ENCODE results near the gene AOC3. TPM values are rescaled to one million over a fixed set of nuclear protein-coding genes. Genes with fewer than 3 reads are reported as not detected.
A peak's percentile ranks its signal among the peaks of the same experiment; 100 is the strongest.

Gene AOC3
- total and polyA plus RNA-seq, 2 of the 8 experiments (the other 6 are each of a cell fraction or from before 2014, with no cell fraction given): 2.5 to 2.7 TPM

DNA sequence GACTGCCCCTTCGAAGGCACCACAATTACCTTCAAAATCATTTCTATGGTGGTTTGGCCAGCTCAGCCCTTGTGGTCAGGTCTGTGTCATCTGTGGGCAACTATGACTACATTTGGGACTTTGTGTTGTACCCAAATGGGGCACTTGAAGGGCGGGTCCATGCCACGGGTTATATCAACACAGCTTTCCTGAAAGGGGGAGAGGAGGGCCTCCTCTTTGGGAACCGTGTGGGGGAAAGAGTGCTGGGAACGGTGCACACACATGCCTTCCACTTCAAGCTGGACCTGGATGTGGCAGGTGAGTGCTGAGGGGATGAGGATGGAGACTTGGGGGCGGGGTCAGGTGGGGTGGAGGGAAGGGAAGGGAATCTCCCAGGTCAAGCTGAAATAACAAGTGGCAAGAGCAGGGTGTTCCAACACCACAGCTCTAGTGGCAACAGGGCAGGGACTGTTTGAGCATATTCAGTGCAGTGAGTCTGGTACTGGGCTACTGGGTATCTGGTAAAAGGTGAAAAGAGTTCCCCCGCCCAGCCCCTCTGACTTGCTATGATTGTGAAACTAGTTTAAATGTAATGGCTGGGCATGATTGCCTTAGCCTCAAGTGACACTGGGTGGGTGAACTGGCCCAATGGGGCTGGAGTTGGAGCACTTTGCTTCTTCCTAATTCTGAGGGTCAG, 4.9 kb upstream of the AOC3 start:
- WGBS, 2 experiments (ENCODE audit: extremely low coverage in 1 of 2, insufficient coverage in 1 of 2, insufficient read length in 1 of 2, insufficient replicate concordance in 2 of 2, low coverage in 1 of 2, low lambda C conversion rate in 2 of 2, missing lambda C conversion rate in 1 of 2): 82% methylated on average over 6 of the region's 7 CpGs; no CpG with 5 or more reads in 1 of the 2 experiments
- POLR2A ChIA-PET (ENCODE audit: partially characterized antibody): interaction anchor here (0.5 to 10.4 kb wide), 19 partner anchors 9 to 168 kb away, joined by 3 to 111 read pairs (median 4); partner anchors contain the start of genes PSME3 and RPL27
- H4K91ac ChIP-seq (replicated peaks; ENCODE audit: insufficient read length, low read length): no peak overlapping the region

More for the DNA sequence above, 4.9 kb upstream of the AOC3 start:
- no peak overlapping the region for H2BK12ac ChIP-seq (ENCODE audit: low read depth, low read length)
- H3K23ac ChIP-seq (ENCODE audit: insufficient read length): no peak overlapping the region
- no peak overlapping the region for H4K5ac ChIP-seq (ENCODE audit: insufficient read length, low read depth, low read length)
- H3K9me3 ChIP-seq (ENCODE audit: insufficient read depth in 2 of 2, low read depth in 1 of 2, low read length in 1 of 2): no peaks in the 10 kb centered on the region
- H3K9ac ChIP-seq (replicated peaks in 1 of 4; ENCODE audit: extremely low read depth in 1 of 4, low read depth in 3 of 4, low read length in 3 of 4): no peak overlapping the region
- H2BK120ac ChIP-seq (replicated peaks; ENCODE audit: low read depth, low read length): no peak overlapping the region
- H3K79me2 ChIP-seq (ENCODE audit: control insufficient read depth in 1 of 2, insufficient read depth in 2 of 2, low read length in 2 of 2): no peaks in the 10 kb centered on the region
- no peak overlapping the region for H3K4me3 ChIP-seq (ENCODE audit: extremely low read depth in 1 of 4, insufficient read depth in 2 of 4, low read depth in 3 of 4, low read length in 4 of 4)
- H3K56ac ChIP-seq (replicated peaks; ENCODE audit: insufficient read length, low read depth, low read length): no peak overlapping the region
- H3K4me1 ChIP-seq (replicated peaks in 1 of 4; ENCODE audit: control insufficient read depth in 3 of 4, insufficient read depth in 4 of 4, low read length in 3 of 4): no peaks in the 10 kb centered on the region; a peak in 1 of 7 replicates
- H3K14ac ChIP-seq (ENCODE audit: insufficient read length): no peak overlapping the region
- H2BK15ac ChIP-seq (ENCODE audit: low read length): no peak overlapping the region
- H3K27ac ChIP-seq (ENCODE audit: low read depth, low read length): no peak overlapping the region
- no peak overlapping the region; the same call in 1 of the 2 replicates for H4K8ac ChIP-seq (ENCODE audit: extremely low read depth, insufficient read depth, low read length)
- no peak for FAIRE-seq
- no peak overlapping the region for H2AFZ ChIP-seq (ENCODE audit: low read length)
- H3K4ac ChIP-seq (replicated peaks; ENCODE audit: insufficient read length, low read depth, low read length): no peak overlapping the region
- TF ChIP-seq EGR1 (IDR thresholded peaks at IDR 0.05; ENCODE audit: borderline replicate concordance, low read depth, low read length): no peak
- no peak for TF ChIP-seq SAP30 (IDR thresholded peaks at IDR 0.05; ENCODE audit: insufficient read depth, insufficient replicate concordance, low read length)
- TF ChIP-seq RXRA (IDR thresholded peaks at IDR 0.05; ENCODE audit: insufficient read depth, low read depth, low read length): no peak
- peak; percentile 25; the same call in 1 of the 2 replicates for TF ChIP-seq POLR2AphosphoS5 (IDR thresholded peaks at IDR 0.05; ENCODE audit: low read depth, low read length)
- no peak overlapping the region for H3K18ac ChIP-seq (ENCODE audit: extremely low read depth, low read length)
- no peak overlapping the region for H2AK5ac ChIP-seq (ENCODE audit: low read depth, low read length)
- no peak overlapping the region for H2BK5ac ChIP-seq (ENCODE audit: low read depth, low read length)
- no peaks in the 10 kb centered on the region for H3K23me2 ChIP-seq (ENCODE audit: low read depth, low read length)
- peaks cover 13 to 19% of the 10 kb centered on the region in 2 experiments for H4K20me1 ChIP-seq (replicated peaks in 1 of 2; ENCODE audit: control insufficient read depth in 1 of 2, insufficient read depth in 2 of 2, low read length in 2 of 2)
- peaks cover 21 to 44% (median 33%) of the 10 kb centered on the region in 4 experiments for H3K36me3 ChIP-seq (ENCODE audit: control insufficient read depth in 2 of 4, insufficient read depth in 4 of 4, low read length in 3 of 4)
- H3K79me1 ChIP-seq (ENCODE audit: low read depth, low read length): no peaks in the 10 kb centered on the region
- DNase-seq (ENCODE audit: low read depth in 1 of 2, low spot score in 2 of 2): no peak
- CTCF ChIA-PET (ENCODE audit: partially characterized antibody): interaction anchor here (0.7 to 8.9 kb wide), 14 partner anchors 9 to 130 kb away, joined by 3 to 141 read pairs (median 5); no protein-coding TSS in a partner anchor
- no peak overlapping the region for H3K4me2 ChIP-seq (ENCODE audit: insufficient read depth in 1 of 2, low read depth in 2 of 2, low read length in 2 of 2)
- no peak overlapping the region for H2BK20ac ChIP-seq (ENCODE audit: low read length)
- H3K27me3 ChIP-seq (replicated peaks in 1 of 4; ENCODE audit: control insufficient read depth in 3 of 4, extremely low read depth in 1 of 4, insufficient read depth in 3 of 4, low read length in 3 of 4): no peaks in the 10 kb centered on the region; a peak in 1 of 7 replicates

Data from H1 (cell line).